HepG2 (cell line): Measurements from ENCODE around the gene CD151. TPM values are rescaled to one million over a fixed set of nuclear protein-coding genes. Genes with fewer than 3 reads are reported as not detected.

Source experiments
- ATF5 ChIP-seq: sonication (generic); formaldehyde crosslinking; IDR thresholded peaks from 2 replicates; pipeline ENCODE4 v1.4.0; 2020; ENCODE audit warnings: mild to moderate bottlenecking, low read depth, missing genetic modification reagents
- FOXM1 ChIP-seq: sonication (generic); formaldehyde crosslinking; IDR thresholded peaks from 2 replicates; pipeline ENCODE4 v1.5.0; 2020; ENCODE audit warnings: missing genetic modification reagents
- HIC2 ChIP-seq: sonication (generic); formaldehyde crosslinking; IDR thresholded peaks from 2 replicates; pipeline ENCODE4 v1.9.0; 2022; ENCODE audit warnings: low read depth, missing genetic modification reagents
- HMG20B ChIP-seq: conservative IDR thresholded peaks from 2 replicates; pipeline ENCODE4 v1.6.1; 2016; ENCODE audit warnings: missing genetic modification reagents, missing compliant biosample characterization
- HOXA3 ChIP-seq: sonication (generic); formaldehyde crosslinking; IDR thresholded peaks from 2 replicates; pipeline ENCODE4 v1.5.0; 2020; ENCODE audit warnings: missing genetic modification reagents
- LBX2 ChIP-seq: sonication (generic); formaldehyde crosslinking; IDR thresholded peaks from 2 replicates; pipeline ENCODE4 v1.5.0; 2020; ENCODE audit warnings: missing genetic modification reagents, mild to moderate bottlenecking, borderline replicate concordance
- MAF1 ChIP-seq: sonication (generic); formaldehyde crosslinking; IDR thresholded peaks from 2 replicates; pipeline ENCODE4 v1.5.0; 2020; ENCODE audit warnings: missing genetic modification reagents, borderline replicate concordance
- SOX6 ChIP-seq, 2 experiments: fragments of 450-650 bp in 1 of 2; sonication (generic) in 1 of 2; formaldehyde crosslinking in 1 of 2; IDR thresholded peaks; 2 replicates each; pipeline versions ENCODE4 v1.4.0 to v1.6.1; 2017 to 2020; ENCODE audit warnings: antibody characterized with exemption in 1 of 2, mild to moderate bottlenecking in 1 of 2, missing genetic modification reagents in 1 of 2
- TRIM24 ChIP-seq: sonication (generic); formaldehyde crosslinking; IDR thresholded peaks from 2 replicates; pipeline ENCODE4 v1.8.0; 2022; ENCODE audit warnings: mild to moderate bottlenecking, missing genetic modification reagents
- U2AF2 ChIP-seq: fragments of 200-400 bp; formaldehyde crosslinking; IDR thresholded peaks from 2 replicates; pipeline ENCODE4 v1.6.1; 2017; ENCODE audit warnings: low read depth, mild to moderate bottlenecking, low read length
- ZIK1 ChIP-seq: sonication (generic); formaldehyde crosslinking; IDR thresholded peaks from 2 replicates; pipeline ENCODE4 v1.5.0; 2020; ENCODE audit warnings: mild to moderate bottlenecking, low read depth, missing genetic modification reagents, borderline replicate concordance
- ZNF33B ChIP-seq: sonication (generic); formaldehyde crosslinking; IDR thresholded peaks from 2 replicates; pipeline ENCODE4 v1.5.1; 2020; ENCODE audit warnings: mild to moderate bottlenecking, missing genetic modification reagents
- ZNF407 ChIP-seq: sonication (generic); formaldehyde crosslinking; IDR thresholded peaks from one replicate; pipeline ENCODE4 v1.5.1; 2020; ENCODE audit warnings: mild to moderate bottlenecking, missing genetic modification reagents; ENCODE audit errors: not compliant biosample characterization
- ZNF430 ChIP-seq: sonication (generic); formaldehyde crosslinking; IDR thresholded peaks from 2 replicates; pipeline ENCODE4 v1.9.0; 2021; ENCODE audit warnings: mild to moderate bottlenecking, missing genetic modification reagents
- ZNF446 ChIP-seq: sonication (generic); formaldehyde crosslinking; IDR thresholded peaks from 2 replicates; pipeline ENCODE4 v1.5.0; 2020; ENCODE audit warnings: mild to moderate bottlenecking, missing genetic modification reagents
- polyA plus RNA-seq, 8 experiments: library from polyadenylated mRNA; depleted of rRNA in 3 of 8; stranded (reverse) in 7 of 8; unstranded in 1 of 8; fragments of >200 nt; fragmentation: Illumina TruSeq in 4 of 8; extraction: Trizol in 4 of 8; gene quantifications; 2 replicates each; pipeline versions ENCODE4 v1.2.1 to v1.2.3, GENCODE V29; 2011 to 2016; ENCODE audit warnings: low read depth in 4 of 8, missing spikeins in 1 of 8, mixed read lengths in 1 of 8; ENCODE audit not compliant: insufficient read depth in 1 of 8
- total RNA-seq, 5 experiments: library from RNA; depleted of rRNA; stranded (reverse); fragments of >200 nt; fragmentation: Illumina TruSeq; extraction: Trizol; gene quantifications; 2 replicates each; pipeline ENCODE4 v1.2.3, GENCODE V29; 2016; ENCODE audit warnings: low read depth in 1 of 5

The CD151 gene
- total and polyA plus RNA-seq, 2 of the 13 experiments (the other 11 are each of a cell fraction or from before 2014, with no cell fraction given) = 125 to 197 TPM

- no peak for TF ChIP-seq ATF5 (CRISPR knock-in tag)
- peak; percentile 53; the same call in 1 of the 2 replicates for TF ChIP-seq LBX2
- TF ChIP-seq TRIM24 = no peak
- peak; percentile 31; the same call in 1 of the 2 replicates for TF ChIP-seq ZNF430 (CRISPR knock-in tag)
- TF ChIP-seq HIC2 (CRISPR knock-in tag) = peak; percentile 55; the same call in 1 of the 2 replicates
- TF ChIP-seq HMG20B = peak; percentile 13; the same call in 1 of the 2 replicates
- peak; percentile 49; the same call in 1 of the 2 replicates for TF ChIP-seq ZIK1 (CRISPR knock-in tag)
- TF ChIP-seq ZNF407 (CRISPR knock-in tag) = peak; percentile 27
- TF ChIP-seq FOXM1 = no peak
- no peak for TF ChIP-seq U2AF2
- TF ChIP-seq ZNF33B = 0 out of 2 replicates have a peak, but pooled peaks have one; percentile 46
- no peak for TF ChIP-seq MAF1
- TF ChIP-seq HOXA3 = peak; percentile 24; the same call in 1 of the 2 replicates
- TF ChIP-seq ZNF446 (CRISPR knock-in tag) = no peak
- no peak for TF ChIP-seq SOX6 (IDR thresholded peaks at IDR 0.05)
- TF ChIP-seq SOX6 (CRISPR knock-in tag; IDR thresholded peaks at IDR 0.05) = peak; percentile 46; the same call in 1 of the 2 replicates
These were observed 11.3 kb downstream of the CD151 start (continued) for GRCh38 chr11:843818-844692.
